HL-60/S4 treated with retinoic acid at 250 ng/mL for 4 days and 3 days (cell line): Measurements from ENCODE around the gene EBF4.

Experiments
- in situ Hi-C: fragments of 300-500 bp; cut with MboI; formaldehyde crosslinking; loops from 2 replicates; pipeline ENCODE4 v1.7.0; 2022; ENCODE audit warnings: low sequenced_read_pairs

EBF4 gene, protein sequence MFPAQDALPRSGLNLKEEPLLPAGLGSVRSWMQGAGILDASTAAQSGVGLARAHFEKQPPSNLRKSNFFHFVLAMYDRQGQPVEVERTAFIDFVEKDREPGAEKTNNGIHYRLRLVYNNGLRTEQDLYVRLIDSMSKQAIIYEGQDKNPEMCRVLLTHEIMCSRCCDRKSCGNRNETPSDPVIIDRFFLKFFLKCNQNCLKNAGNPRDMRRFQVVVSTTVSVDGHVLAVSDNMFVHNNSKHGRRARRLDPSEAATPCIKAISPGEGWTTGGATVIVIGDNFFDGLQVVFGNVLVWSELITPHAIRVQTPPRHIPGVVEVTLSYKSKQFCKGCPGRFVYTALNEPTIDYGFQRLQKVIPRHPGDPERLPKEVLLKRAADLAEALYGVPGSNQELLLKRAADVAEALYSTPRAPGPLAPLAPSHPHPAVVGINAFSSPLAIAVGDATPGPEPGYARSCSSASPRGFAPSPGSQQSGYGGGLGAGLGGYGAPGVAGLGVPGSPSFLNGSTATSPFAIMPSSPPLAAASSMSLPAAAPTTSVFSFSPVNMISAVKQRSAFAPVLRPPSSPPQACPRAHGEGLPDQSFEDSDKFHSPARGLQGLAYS

DNA sequence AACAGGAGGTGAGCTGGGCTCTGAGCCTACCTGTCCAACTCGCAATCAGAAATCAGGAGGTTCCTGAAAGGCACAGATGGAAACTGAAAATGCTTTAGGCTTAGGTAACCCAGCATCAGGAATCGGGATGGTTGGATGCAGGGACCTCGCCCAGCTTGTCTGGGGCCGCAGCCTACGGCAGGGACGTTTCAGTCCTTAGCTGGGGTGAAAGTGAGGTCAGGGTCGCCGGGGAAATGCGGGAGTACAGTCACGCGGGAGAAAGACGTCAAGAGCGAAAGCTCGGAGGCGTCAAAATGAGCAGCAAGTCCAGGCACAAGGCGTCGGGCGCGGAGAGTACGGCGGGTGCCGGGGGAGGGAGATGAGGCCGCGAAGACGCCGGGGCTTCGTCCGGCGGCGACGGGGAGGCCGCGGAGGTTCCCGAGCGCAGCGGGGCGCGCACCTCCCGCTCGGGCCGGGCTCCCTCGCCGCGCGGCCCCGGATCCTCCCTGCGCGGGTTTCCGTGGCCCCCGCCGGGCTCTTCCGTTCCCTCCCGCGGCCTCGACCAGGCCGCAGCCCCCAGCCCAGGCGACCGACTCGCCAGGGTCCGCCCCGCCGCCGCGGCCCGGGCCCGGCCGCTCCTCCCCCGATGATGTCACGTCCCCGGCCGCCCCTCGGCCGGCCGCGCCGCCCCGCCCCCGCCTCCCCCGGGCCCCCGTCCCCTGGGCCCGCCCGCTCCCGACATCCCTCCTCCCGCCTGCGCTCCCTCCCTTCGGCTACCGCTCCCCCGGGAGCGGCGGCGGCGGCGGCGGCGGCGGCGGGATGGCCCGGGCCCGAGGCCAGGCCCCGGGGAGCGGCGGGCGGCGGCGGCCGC, at the start of gene EBF4:
Gene EBF4 (plus strand): TSS at position 745 of the 850 bp plus-strand sequence. CDS start 866 bp downstream, outside the sequence.
- in situ Hi-C loops: no loop called here

- in situ Hi-C loops: no loop called here
Measured at GRCh38 chr20:2643708-2644107, 48.9 kb upstream of the EBF4 start.

DNA sequence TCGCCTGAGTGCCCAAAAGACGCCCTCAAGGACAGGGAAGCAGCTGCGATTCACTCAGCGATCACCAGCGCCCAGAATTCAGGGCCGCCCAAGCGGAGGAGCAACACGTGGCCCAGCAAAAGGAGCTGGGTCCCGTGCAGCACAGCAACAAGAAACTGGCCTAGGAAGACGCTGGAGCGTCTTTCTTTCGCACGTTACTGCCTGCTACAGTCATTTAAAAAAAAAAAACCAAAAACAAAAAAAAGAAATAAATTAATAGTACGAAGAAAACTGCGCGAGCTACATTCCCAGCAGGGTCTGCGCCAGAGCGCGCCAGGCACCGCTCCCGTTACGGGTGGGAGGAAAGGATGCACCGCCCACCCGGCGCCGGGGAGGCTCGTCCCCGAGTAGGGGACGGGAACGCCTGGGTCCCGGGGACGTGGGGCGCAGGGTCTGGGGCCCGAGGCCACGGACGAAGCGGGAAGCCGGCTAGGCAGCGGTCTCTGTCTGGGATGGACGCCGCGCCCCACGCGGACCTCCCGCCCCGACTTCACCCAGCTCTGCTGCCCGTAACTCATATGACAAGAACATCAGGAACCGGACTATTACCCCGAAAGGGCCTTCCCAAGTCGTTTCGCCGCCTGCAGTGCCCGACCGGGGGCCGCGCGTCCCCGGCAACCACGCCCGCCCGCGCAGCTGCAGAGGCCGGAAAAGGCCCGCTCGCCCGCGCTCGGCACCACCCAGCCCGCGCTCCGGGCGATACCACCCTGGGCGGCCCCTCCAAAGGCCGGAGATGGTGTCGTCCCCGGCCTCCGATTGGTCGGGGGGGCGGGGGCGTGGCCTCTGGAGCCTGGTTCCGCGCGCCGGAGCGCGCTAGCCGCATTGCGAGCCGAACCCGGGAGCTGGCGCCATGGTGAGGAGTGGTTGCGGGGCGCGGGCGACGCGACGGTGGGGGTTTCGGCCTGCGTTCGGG, 40.5 kb upstream of the EBF4 start, which contains the start of gene NOP56:
Gene NOP56 (plus strand): TSS at position 861 of the 952 bp plus-strand sequence. CDS start 29 bp downstream, at position 890.
- in situ Hi-C loops: no loop called here

DNA sequence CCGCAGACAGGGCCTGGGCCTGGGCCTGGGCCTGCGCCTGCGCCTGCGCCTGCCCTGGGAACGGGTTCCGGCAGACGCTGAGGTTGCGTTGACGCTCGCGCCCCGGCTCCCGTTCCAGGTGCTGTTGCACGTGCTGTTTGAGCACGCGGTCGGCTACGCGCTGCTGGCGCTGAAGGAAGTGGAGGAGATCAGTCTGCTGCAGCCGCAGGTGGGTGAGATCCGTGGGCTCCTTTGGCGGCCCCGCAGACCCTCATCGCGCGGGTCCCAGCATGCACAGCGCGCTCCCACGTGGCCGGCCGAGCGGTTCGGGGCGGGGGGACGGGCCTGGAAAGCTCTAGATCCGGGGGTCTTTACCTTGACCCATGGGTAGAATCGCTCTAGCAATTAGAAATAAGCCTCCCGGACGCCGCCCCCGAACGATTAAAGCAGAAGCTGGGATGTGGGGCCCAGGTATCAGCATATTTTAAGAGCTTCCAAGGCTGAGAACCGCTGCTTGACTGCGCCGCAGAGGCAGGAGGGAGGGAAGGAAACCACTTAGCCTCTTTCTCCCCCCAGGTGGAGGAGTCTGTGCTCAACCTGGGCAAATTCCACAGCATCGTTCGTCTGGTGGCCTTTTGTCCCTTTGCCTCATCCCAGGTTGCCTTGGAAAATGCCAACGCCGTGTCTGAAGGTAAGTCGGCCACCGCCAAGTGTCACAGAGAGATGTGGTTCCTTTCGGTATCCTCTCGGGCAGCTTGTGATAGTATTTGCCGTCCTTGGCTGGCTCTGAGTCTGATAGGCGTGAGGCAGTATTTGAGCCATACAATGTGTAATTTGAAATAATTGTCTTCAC, 39.6 kb upstream of the EBF4 start:
- in situ Hi-C loops: no loop called here

GRCh38 chr20:2653556-2654383, 38.8 kb upstream of the EBF4 start:
- in situ Hi-C loops: no loop called here

GRCh38 chr20:2654384-2654822, 38.2 kb upstream of the EBF4 start:
- in situ Hi-C loops: no loop called here

DNA sequence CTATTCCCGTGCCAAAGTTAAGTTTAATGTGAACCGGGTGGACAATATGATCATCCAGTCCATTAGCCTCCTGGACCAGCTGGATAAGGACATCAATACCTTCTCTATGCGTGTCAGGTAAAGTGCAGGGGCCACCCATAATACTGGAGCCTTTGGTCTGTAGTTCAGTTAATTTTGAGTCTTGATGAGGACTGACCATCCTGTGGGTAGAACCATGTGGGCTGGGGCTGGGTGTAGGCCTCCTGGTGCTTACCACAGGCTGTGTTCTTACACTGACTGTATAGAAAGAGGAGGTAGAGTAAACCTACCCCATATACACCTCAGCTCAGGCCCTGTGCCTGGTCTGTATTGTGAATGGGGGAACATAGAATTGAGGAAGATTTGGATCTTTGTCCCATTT, 37.7 kb upstream of the EBF4 start:
- in situ Hi-C loops: no loop called here

GRCh38 chr20:2655331-2656116, 37.1 kb upstream of the EBF4 start:
- in situ Hi-C loops: no loop called here

- in situ Hi-C loops: no loop called here
Measured at GRCh38 chr20:2656471-2657117, 36.0 kb upstream of the EBF4 start.

- in situ Hi-C loops: no loop called here
Measured at GRCh38 chr20:2657241-2657640, 35.3 kb upstream of the EBF4 start.

- in situ Hi-C loops: no loop called here
Measured at GRCh38 chr20:2657674-2658073, 34.9 kb upstream of the EBF4 start.

- in situ Hi-C loops: no loop called here
Measured at GRCh38 chr20:2658414-2659354, 33.9 kb upstream of the EBF4 start.

GRCh38 chr20:2659547-2659946, 33.0 kb upstream of the EBF4 start:
- in situ Hi-C loops: no loop called here

- in situ Hi-C loops: no loop called here
Measured at GRCh38 chr20:2663364-2663886, 29.2 kb upstream of the EBF4 start.

DNA sequence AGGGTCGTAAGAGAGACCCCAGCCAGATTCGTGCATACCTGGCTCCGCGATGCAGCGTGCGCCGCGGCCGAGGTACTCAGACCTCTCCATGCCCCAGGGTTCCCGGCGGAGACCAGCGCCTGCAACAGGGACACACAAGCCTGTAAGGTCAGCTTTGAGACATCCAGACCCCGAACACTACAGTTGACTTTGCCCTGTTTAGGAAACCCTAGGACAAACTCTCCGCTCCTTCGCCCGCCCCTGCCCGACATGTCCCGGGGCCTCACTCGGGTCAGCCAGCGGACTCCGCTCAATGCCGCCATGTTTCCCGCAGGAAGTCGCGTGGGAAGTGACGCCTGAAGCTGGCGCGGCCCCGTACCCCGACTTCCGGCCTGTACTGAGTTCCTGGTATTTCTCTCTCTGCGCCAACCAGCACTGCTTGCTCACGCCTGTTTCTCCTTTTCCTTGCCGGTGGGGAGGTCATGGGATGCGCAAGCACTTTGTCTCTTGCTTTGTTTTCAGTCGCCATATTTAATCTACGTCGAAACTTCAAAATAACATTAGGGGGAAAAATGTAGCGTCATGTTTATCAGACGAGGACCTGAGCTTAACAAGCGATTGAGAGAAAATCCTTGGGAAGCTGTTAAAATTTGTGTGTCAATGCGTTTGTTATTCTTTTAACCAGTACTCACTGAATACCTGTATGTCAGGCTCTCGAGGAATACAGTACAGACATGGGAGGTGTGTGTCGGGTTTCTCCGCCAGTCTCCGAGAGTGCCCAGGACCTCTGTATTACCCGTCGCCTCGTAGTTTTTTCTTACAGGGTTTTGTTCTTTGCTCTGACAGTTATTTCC, 28.5 kb upstream of the EBF4 start, which contains the start of gene IDH3B:
Gene IDH3B (minus strand): TSS at position 330 of the 833 bp plus-strand sequence. CDS start 28 bp downstream, at position 302.
- in situ Hi-C loops: no loop called here
